LNCaP clone FGC (cell line): ENCODE measurements around the gene EBLN2.

ENCODE experiments used
- DNase-seq: peaks from one replicate; pipeline ENCODE4 v3.0.0-alpha.2; 2011; ENCODE audit warnings: low read depth
- H3K4me3 ChIP-seq: 2 replicates; pipeline ENCODE4 v1.5.1; 2011; ENCODE audit warnings: mild to moderate bottlenecking, low read depth, low read length, control low read depth
- CTCF ChIP-seq: IDR thresholded peaks from 2 replicates; pipeline ENCODE4 v1.5.1; 2012; ENCODE audit warnings: mild to moderate bottlenecking; ENCODE audit not compliant: control insufficient read depth, insufficient read depth; ENCODE audit errors: extremely low read depth

EBLN2 gene

GRCh38 chr3:73070675-73071575 is 9.5 kb downstream of the EBLN2 start:
- no peak for DNase-seq
- H3K4me3 ChIP-seq = no peak overlapping the region
- no peak for TF ChIP-seq CTCF

GRCh38 chr3:73071952-73072351 is 10.5 kb downstream of the EBLN2 start:
- TF ChIP-seq CTCF = no peak
- no peak overlapping the region for H3K4me3 ChIP-seq
- DNase-seq = no peak

- no peak for TF ChIP-seq CTCF
- DNase-seq = no peak
- no peak overlapping the region for H3K4me3 ChIP-seq
These were observed 11.2 kb downstream of the EBLN2 start for GRCh38 chr3:73072634-73073033.

- DNase-seq = no peak
- no peak for TF ChIP-seq CTCF
These were observed 11.7 kb downstream of the EBLN2 start for GRCh38 chr3:73073091-73073707.

GRCh38 chr3:73074781-73075180 is 13.3 kb downstream of the EBLN2 start:
- TF ChIP-seq CTCF = no peak
- DNase-seq = no peak
- H3K4me3 ChIP-seq = no peak overlapping the region

More at GRCh38 chr3:73073091-73073707, 11.7 kb downstream of the EBLN2 start:
- no peak overlapping the region for H3K4me3 ChIP-seq

- no peak for DNase-seq
- H3K4me3 ChIP-seq = no peak overlapping the region
- TF ChIP-seq CTCF = no peak
These were observed 18.9 kb downstream of the EBLN2 start for GRCh38 chr3:73080216-73080966.
